ENCODE data around the gene PTF1A.

PTF1A gene

DNA sequence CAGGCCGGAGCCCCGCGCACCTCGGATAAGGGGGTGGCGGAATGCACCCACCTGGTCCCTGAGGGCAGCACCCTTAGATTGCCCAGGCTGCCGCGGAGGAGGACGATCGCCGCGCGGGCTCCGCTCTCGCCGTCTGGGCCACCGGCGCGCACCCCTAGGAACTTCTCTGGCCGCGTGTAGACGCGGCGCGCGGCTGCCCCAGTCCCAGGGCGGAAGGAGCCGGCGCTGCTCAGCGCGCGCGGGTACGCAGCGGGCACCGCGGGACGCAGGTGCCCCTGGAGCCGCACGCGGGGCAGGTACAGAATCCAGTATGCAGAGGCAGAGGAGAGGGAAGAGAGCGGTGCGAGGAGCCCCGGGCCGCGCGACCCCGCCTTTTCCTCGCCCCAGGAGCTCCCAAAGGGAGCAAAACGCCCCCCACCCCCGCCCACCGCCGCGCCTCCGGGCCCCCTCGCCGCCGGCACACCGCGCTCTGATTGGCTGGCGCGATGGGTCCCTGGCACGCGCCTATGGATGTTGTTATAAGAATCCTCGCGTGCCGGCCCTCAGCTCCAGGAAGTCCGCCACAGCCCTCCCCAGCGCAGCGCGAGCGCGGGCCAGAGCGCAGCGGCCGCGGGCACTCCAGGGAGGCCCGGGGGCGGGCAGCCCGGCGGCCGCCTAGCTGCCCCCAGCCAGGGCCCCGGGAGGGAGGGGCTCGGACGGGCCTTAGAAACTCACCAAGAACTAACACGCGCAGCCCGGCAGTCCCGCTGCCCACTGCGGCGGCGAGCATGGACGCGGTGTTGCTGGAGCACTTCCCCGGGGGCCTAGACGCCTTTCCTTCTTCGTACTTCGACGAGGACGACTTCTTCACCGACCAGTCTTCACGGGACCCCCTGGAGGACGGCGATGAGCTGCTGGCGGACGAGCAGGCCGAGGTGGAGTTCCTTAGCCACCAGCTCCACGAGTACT lies at the start of gene PTF1A:
TSS of gene PTF1A (plus strand) at position 549 of the 948 bp plus-strand sequence. CDS start at position 768, 219 bp downstream.
- no peak for DNase-seq (ENCODE audit: low read depth)
- TF ChIP-seq CTCF (IDR thresholded peaks at IDR 0.05; ENCODE audit: low read depth, low read length, missing control alignments), result no peak
- H3K4me3 ChIP-seq (ENCODE audit: low read depth, low read length), result no peak within 1 kb of the TSS

GRCh38 chr10:23146258-23146657 lies 45.9 kb upstream of the PTF1A start:
- DNase-seq (ENCODE audit: low read depth), result no peak
- TF ChIP-seq CTCF (IDR thresholded peaks at IDR 0.05; ENCODE audit: low read depth, low read length, missing control alignments), result no peak
- no peak overlapping the region for H3K4me3 ChIP-seq (ENCODE audit: low read depth, low read length)

DNA sequence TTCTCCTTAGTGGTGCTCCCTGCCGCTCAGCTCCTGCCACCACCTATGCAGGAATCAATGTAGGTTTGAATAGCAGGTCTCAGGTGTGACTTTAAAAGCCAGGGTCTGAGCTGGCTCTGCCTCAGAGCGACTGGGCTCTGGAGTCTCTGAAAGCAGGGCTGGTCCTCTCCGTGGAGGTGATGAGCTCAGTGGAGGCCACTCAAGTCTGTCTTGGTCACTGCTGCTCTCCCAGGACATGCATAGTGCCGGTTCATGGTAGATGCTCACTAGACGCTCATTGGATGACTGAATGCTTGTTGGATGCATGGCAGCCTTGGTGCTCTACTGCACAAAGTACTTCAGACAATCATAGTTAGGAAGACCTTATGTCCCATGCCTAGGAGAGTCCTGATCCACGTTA lies 45.1 kb upstream of the PTF1A start:
- no peak for DNase-seq (ENCODE audit: low read depth)
- TF ChIP-seq CTCF (IDR thresholded peaks at IDR 0.05; ENCODE audit: low read depth, low read length, missing control alignments), result no peak
- no peak overlapping the region for H3K4me3 ChIP-seq (ENCODE audit: low read depth, low read length)

- no peak overlapping the region for H3K4me3 ChIP-seq (ENCODE audit: low read depth, low read length)
- DNase-seq (ENCODE audit: low read depth), result no peak
- no peak for TF ChIP-seq CTCF (IDR thresholded peaks at IDR 0.05; ENCODE audit: low read depth, low read length, missing control alignments)
Observed at GRCh38 chr10:23148214-23148613, 43.9 kb upstream of the PTF1A start.

DNA sequence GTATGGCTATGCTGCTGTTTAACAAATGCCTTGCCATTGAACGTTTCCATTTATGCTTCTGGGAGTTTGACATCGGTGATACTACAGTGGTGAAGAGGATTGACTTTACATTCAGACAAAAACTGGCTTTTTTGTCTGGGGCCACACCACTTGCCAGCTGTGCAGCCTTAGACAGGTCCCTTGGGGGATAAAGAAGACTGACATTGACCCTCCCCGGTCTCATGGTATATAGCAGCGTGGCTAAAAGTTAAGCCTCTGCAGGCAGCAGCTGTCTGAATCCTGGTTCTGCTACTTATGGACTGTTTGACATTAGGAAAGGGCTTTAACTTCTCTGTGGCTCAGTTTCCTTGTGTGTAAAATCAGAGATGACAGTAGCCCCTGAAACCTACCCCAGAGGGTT lies 42.0 kb upstream of the PTF1A start:
- no peak for TF ChIP-seq CTCF (IDR thresholded peaks at IDR 0.05; ENCODE audit: low read depth, low read length, missing control alignments)
- no peak overlapping the region for H3K4me3 ChIP-seq (ENCODE audit: low read depth, low read length)
- DNase-seq (ENCODE audit: low read depth), result no peak

- DNase-seq (ENCODE audit: low read depth), result no peak
- no peak overlapping the region for H3K4me3 ChIP-seq (ENCODE audit: low read depth, low read length)
- no peak for TF ChIP-seq CTCF (IDR thresholded peaks at IDR 0.05; ENCODE audit: low read depth, low read length, missing control alignments)
Observed at GRCh38 chr10:23150610-23151009, 41.5 kb upstream of the PTF1A start.

DNA sequence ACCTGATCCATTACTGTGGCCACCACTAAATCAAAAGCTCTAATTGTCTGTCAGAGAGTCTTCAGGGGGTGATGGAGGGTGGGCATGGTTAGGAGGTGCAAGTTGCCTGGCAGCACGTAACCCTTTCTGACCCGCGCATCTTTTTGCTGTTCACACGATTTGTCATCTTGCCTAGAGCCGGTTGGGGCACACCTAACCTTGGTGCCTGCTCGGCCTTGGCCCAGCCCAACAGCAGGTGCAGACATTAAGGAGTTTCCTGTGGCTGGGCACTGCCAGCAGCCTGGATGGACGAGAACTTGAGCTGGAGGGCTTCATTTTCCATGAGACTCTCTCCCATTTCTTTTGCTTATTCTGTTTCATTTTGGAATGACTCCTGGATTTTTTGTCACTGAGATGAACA lies 41.0 kb upstream of the PTF1A start:
- DNase-seq (ENCODE audit: low read depth), result no peak
- no peak overlapping the region for H3K4me3 ChIP-seq (ENCODE audit: low read depth, low read length)
- TF ChIP-seq CTCF (IDR thresholded peaks at IDR 0.05; ENCODE audit: low read depth, low read length, missing control alignments), result no peak
